Measurements from ENCODE around the gene VAMP1. TPM values are rescaled to one million over a fixed set of nuclear protein-coding genes. Genes with fewer than 3 reads are reported as not detected.

Gene VAMP1
- total and polyA plus RNA-seq, 10 of the 15 experiments (the other 5 are each of a cell fraction or from before 2014, with no cell fraction given), result 4.8 to 123 (median 27.5) TPM

DNA sequence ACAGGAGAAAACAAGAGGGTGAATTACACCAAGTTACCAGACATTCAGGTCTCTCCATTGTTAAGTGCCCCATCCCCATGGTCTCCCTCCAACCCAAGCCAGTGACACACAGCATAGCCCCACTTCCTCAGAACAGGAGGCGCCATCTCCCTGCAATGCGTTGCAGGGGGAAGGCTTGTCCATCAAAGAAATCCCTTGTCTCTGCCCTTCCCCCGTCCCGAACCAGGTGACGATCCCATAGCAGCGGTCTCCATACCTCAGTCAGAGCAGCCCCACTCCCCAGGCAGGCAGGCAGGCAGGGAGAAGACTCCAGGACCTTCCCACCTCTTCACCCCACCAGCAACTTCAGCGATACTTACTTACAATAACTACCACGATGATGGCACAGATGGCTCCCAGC, 5.9 kb downstream of the VAMP1 start:
- in situ Hi-C loops (cut with MboI), result loop anchor here (5.0 kb wide), 1 partner anchor 37 kb away; no protein-coding TSS in a partner anchor
- H3K4me2 ChIP-seq (ENCODE audit: control insufficient read depth, insufficient read depth), result no peak overlapping the region
- H3K9me3 ChIP-seq (replicated peaks; ENCODE audit: control insufficient read depth, insufficient read depth, low read length), result no peaks in the 10 kb centered on the region
- DNase-seq (ENCODE audit: low read depth, low spot score), result no peak
- ChIA-PET SMC1A (ENCODE audit: uncharacterized antibody, unreplicated experiment) (interaction anchor here (0.5 to 6.4 kb wide), 21 partner anchors 9 to 269 kb away, joined by 3 to 211 read pairs (median 13); partner anchors contain the start of genes CD27, GAPDH, TAPBPL and TNFRSF1A), POLR2A (interaction anchor here (1.3 to 10.3 kb wide), 6 partner anchors 18 to 130 kb away, joined by 4 to 384 read pairs (median 9); partner anchors contain the start of genes CD27 and TAPBPL), RAD21 (ENCODE audit: unreplicated experiment) (interaction anchor here (0.9 to 8.8 kb wide), 19 partner anchors 18 to 181 kb away, joined by 3 to 319 read pairs (median 7); partner anchors contain the start of genes CD27, GAPDH and TAPBPL), CTCF (interaction anchor here (0.7 to 7.3 kb wide), 30 partner anchors 8 to 230 kb away, joined by 3 to 240 read pairs (median 11); partner anchors contain the start of genes CD27, TAPBPL and ZNF384)
- H3K4me3 ChIP-seq, result no peak overlapping the region
- H3K27ac ChIP-seq (ENCODE audit: control insufficient read depth, insufficient read depth), result 0 out of 2 replicates have a peak overlapping the region, but pooled peaks have one; percentile 89
- peaks cover 77% of the 10 kb centered on the region for H3K79me2 ChIP-seq (ENCODE audit: control insufficient read depth, insufficient read depth, low read length)
- no TSS peak for BruUV-seq (replicated peaks)
- intact Hi-C loops (cut with micrococcal nuclease; ENCODE audit: unreplicated experiment), result loop anchor here (2.0 kb wide), 2 partner anchors 18 to 128 kb away; no protein-coding TSS in a partner anchor
- no peak for FAIRE-seq
- H3K36me3 ChIP-seq (ENCODE audit: control insufficient read depth in 2 of 2, insufficient read depth in 2 of 2, low read length in 1 of 2), result peaks cover 23 to 40% of the 10 kb centered on the region in 2 experiments
- TF ChIP-seq POLR2A (IDR thresholded peaks at IDR 0.05; ENCODE audit: low read depth, low read length) (peak; percentile 44), NR2C2 (IDR thresholded peaks at IDR 0.05; ENCODE audit: borderline replicate concordance, control insufficient read depth, insufficient read length, low read depth) (no peak)
- no peak for ATAC-seq
- no peaks in the 10 kb centered on the region for H4K20me1 ChIP-seq (ENCODE audit: control insufficient read depth, insufficient read depth)
- no peak overlapping the region for H2AFZ ChIP-seq (ENCODE audit: control insufficient read depth, low read depth, low read length)
- peaks cover 51% of the 10 kb centered on the region for H3K4me1 ChIP-seq (ENCODE audit: control insufficient read depth, insufficient read depth, low read length)
- H3K9ac ChIP-seq (ENCODE audit: control insufficient read depth, insufficient read depth, low read length), result no peak overlapping the region
- 86% methylated on average over 8 of the region's 8 CpGs for WGBS (ENCODE audit: insufficient coverage, insufficient replicate concordance, low lambda C conversion rate, missing lambda C conversion rate)
- no peaks in the 10 kb centered on the region for H3K27me3 ChIP-seq (replicated peaks in 1 of 2; ENCODE audit: control insufficient read depth in 2 of 2, insufficient read depth in 2 of 2, low read length in 1 of 2)

DNA sequence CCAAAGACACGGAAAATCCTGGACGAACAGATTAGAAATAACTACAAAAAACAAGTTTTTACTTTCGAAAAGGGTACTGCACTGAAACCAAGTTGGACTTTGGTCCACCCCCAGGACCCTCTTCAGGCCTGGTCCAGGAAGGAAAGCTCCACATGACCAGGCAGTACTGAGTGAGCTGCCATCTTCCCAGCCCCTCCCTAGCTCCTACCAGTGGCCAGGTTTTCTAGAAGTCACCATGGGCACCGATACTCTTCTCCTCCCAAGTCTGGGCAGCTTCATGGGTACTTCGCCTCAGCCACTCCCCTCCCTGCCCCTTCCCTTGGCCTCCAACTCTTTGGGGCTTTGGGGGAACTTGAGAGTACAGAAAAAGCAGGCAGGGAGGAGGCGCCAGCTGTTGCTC, 6.6 kb downstream of the VAMP1 start:
- no TSS peak for BruUV-seq (replicated peaks)
- no peaks in the 10 kb centered on the region for H3K27me3 ChIP-seq (replicated peaks in 1 of 2; ENCODE audit: control insufficient read depth in 2 of 2, insufficient read depth in 2 of 2, low read length in 1 of 2)
- H3K4me1 ChIP-seq (ENCODE audit: control insufficient read depth, insufficient read depth, low read length), result peaks cover 51% of the 10 kb centered on the region
- ChIA-PET CTCF (interaction anchor here (0.8 to 7.3 kb wide), 16 partner anchors 11 to 182 kb away, joined by 3 to 147 read pairs (median 6); partner anchors contain the start of genes CD27 and MRPL51), POLR2A (interaction anchor here (1.1 to 10.3 kb wide), 4 partner anchors 18 to 128 kb away, joined by 8 to 384 read pairs (median 84); partner anchors contain the start of genes CD27 and TAPBPL), SMC1A (ENCODE audit: uncharacterized antibody, unreplicated experiment) (interaction anchor here (0.6 to 8.7 kb wide), 13 partner anchors 8 to 138 kb away, joined by 3 to 169 read pairs (median 11); partner anchors contain the start of genes CD27, GAPDH and TAPBPL), RAD21 (ENCODE audit: unreplicated experiment) (interaction anchor here (0.9 to 8.8 kb wide), 10 partner anchors 9 to 141 kb away, joined by 3 to 319 read pairs (median 4); partner anchors contain the start of genes CD27 and TAPBPL)
- no peaks in the 10 kb centered on the region for H4K20me1 ChIP-seq (ENCODE audit: control insufficient read depth, insufficient read depth)
- H3K27ac ChIP-seq (ENCODE audit: control insufficient read depth, insufficient read depth), result peak overlapping the region; percentile 89; the same call in 1 of the 2 replicates
- FAIRE-seq (no peak), ATAC-seq (no peak), DNase-seq (ENCODE audit: low read depth, low spot score) (no peak)
- 91% methylated on average over 6 of the region's 6 CpGs for WGBS (ENCODE audit: insufficient coverage, insufficient replicate concordance, low lambda C conversion rate, missing lambda C conversion rate)
- TF ChIP-seq PAX5 (IDR thresholded peaks at IDR 0.05; ENCODE audit: borderline replicate concordance, low read depth, low read length), result no peak
- no peak for TF ChIP-seq PAX8 (IDR thresholded peaks at IDR 0.05)
- TF ChIP-seq, protein P1, sequence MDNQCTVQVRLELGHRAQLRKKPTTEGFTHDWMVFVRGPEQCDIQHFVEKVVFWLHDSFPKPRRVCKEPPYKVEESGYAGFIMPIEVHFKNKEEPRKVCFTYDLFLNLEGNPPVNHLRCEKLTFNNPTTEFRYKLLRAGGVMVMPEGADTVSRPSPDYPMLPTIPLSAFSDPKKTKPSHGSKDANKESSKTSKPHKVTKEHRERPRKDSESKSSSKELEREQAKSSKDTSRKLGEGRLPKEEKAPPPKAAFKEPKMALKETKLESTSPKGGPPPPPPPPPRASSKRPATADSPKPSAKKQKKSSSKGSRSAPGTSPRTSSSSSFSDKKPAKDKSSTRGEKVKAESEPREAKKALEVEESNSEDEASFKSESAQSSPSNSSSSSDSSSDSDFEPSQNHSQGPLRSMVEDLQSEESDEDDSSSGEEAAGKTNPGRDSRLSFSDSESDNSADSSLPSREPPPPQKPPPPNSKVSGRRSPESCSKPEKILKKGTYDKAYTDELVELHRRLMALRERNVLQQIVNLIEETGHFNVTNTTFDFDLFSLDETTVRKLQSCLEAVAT (IDR thresholded peaks at IDR 0.05), result no peak
- TF ChIP-seq CHD2 (IDR thresholded peaks at IDR 0.05; ENCODE audit: borderline replicate concordance, low read depth, low read length), result no peak
- no peak for TF ChIP-seq RCOR1 (conservative IDR thresholded peaks at IDR 0.05; ENCODE audit: low read depth, low read length)
- no peak for TF ChIP-seq STAT1 (conservative IDR thresholded peaks at IDR 0.05)
- H3K79me2 ChIP-seq (ENCODE audit: control insufficient read depth, insufficient read depth, low read length), result peaks cover 73% of the 10 kb centered on the region
- in situ Hi-C loops (cut with MboI) (loop anchor here (5.0 kb wide), 1 partner anchor 37 kb away; no protein-coding TSS in a partner anchor), intact Hi-C loops (cut with micrococcal nuclease; ENCODE audit: unreplicated experiment) (loop anchor here (2.0 kb wide), 2 partner anchors 17 to 127 kb away; no protein-coding TSS in a partner anchor)
- no peaks in the 10 kb centered on the region for H3K9me3 ChIP-seq (replicated peaks; ENCODE audit: control insufficient read depth, insufficient read depth, low read length)
- no peak overlapping the region for H3K4me2 ChIP-seq (ENCODE audit: control insufficient read depth, insufficient read depth)
- no peak overlapping the region for H2AFZ ChIP-seq (ENCODE audit: control insufficient read depth, low read depth, low read length)
- no peak overlapping the region for H3K4me3 ChIP-seq
- H3K36me3 ChIP-seq (ENCODE audit: control insufficient read depth in 2 of 2, insufficient read depth in 2 of 2, low read length in 1 of 2), result peaks cover 23 to 40% of the 10 kb centered on the region in 2 experiments
- no peak overlapping the region for H3K9ac ChIP-seq (ENCODE audit: control insufficient read depth, insufficient read depth, low read length)
